Thymus (tissue), 11 donors: ENCODE data around the gene SLCO4A1. TPM values are rescaled to one million over a fixed set of nuclear protein-coding genes. Genes with fewer than 3 reads are reported as not detected.

ENCODE experiments used
- DNase-seq, 9 donors: peaks; one replicate each; pipeline ENCODE4 v3.0.0-alpha.2; 2013; ENCODE audit warnings: low spot score in 9 of 9, low read depth in 6 of 9, missing footprints in 1 of 9
- H3K27ac ChIP-seq, 2 donors: one replicate each; pipeline ENCODE4 v1.5.1; 2013; ENCODE audit warnings: control low read depth in 1 of 2, low read depth in 1 of 2, low read length in 1 of 2, mild to moderate bottlenecking in 1 of 2, moderate library complexity in 1 of 2
- H3K27me3 ChIP-seq, 2 donors: one replicate each; pipeline ENCODE4 v1.5.1; 2013; ENCODE audit warnings: low read length in 1 of 2; ENCODE audit not compliant: control insufficient read depth in 2 of 2, insufficient read depth in 1 of 2
- H3K36me3 ChIP-seq, 2 donors: one replicate each; pipeline ENCODE4 v1.5.1; 2013; ENCODE audit warnings: low read length in 1 of 2, mild to moderate bottlenecking in 1 of 2, moderate library complexity in 1 of 2; ENCODE audit not compliant: control insufficient read depth in 2 of 2, insufficient read depth in 2 of 2
- H3K4me1 ChIP-seq, 2 donors: one replicate each; pipeline ENCODE4 v1.5.1; 2013; ENCODE audit warnings: low read length in 2 of 2; ENCODE audit not compliant: control insufficient read depth in 2 of 2, insufficient read depth in 2 of 2
- H3K4me3 ChIP-seq, 2 donors: one replicate each; pipeline ENCODE4 v1.5.1; 2013; ENCODE audit warnings: low read length in 2 of 2, control low read depth in 1 of 2, mild to moderate bottlenecking in 1 of 2
- H3K9me3 ChIP-seq, 2 donors: one replicate each; pipeline ENCODE4 v1.5.1; 2013; ENCODE audit warnings: low read length in 1 of 2, mild to moderate bottlenecking in 1 of 2; ENCODE audit not compliant: control insufficient read depth in 2 of 2, insufficient read depth in 1 of 2
- WGBS: extraction: QIAGEN DNeasy Blood & Tissue Kit; methylation state at CpG from one replicate; pipeline ENCODE4 v1.1.7; 2013; 5-methylcytosine and 5-hydroxymethylcytosine counted together
- polyA plus RNA-seq: library from polyadenylated mRNA; stranded (reverse); fragments of 200-250 nt; gene quantifications from one replicate; pipeline ENCODE4 v1.2.3, GENCODE V29; 2013
- total RNA-seq: library from RNA; stranded (reverse); fragments of 120-200 nt; gene quantifications from one replicate; pipeline ENCODE4 v1.2.4, GENCODE V29; 2013
- donor health status: healthy.

The SLCO4A1 gene
- total and polyA plus RNA-seq, 2 donors = 3.4 to 13.4 TPM

GRCh38 chr20:62709537-62709905 is 67.2 kb downstream of the SLCO4A1 start:
- DNase-seq = no peak
- Histone ChIP-seq H3K9me3 (peaks cover 0 to 6% of the 10 kb centered on the region in 2 donors), H3K36me3 (no peaks in the 10 kb centered on the region), H3K4me1 (peaks cover 2 to 16% of the 10 kb centered on the region in 2 donors), H3K4me3 (no peak overlapping the region), H3K27ac (no peak overlapping the region), H3K27me3 (peaks cover 40 to 71% of the 10 kb centered on the region in 2 donors)
- WGBS = 91% methylated on average over 30 of the region's 30 CpGs

DNA sequence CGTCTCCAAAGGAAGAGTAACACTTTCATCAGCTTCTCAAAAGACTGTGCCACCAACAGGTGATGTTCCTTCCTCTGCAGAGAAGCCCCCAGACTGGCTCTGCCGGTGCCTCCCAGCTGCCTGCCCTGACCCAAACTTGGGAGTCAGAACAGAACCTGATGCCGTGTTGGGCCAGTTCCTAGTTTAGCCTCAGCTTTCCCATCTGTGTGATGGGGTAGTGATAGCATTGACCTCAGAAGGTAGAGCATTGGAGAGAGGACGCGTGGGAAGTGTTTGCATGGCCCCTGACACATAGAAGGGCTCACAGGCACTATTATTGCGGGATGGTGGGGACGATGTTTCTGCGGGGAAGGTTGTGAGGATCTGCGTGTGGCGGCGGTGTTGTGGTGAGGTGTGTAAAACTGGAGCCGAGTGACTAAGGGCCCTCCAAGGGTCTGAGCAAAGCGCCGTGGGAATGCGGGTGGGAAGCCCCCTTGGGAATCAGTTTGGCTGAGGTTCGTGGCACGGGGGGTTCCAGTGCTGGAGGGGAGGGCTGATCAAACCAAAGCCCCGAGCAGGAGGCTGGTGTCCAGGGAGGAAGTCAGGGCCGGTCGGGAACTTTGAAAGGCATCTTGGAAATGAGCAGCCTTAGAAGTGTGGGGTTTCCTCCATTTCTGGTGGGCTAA is 68.0 kb downstream of the SLCO4A1 start:
- WGBS = 88% methylated on average over 20 of the region's 20 CpGs
- peaks cover 40 to 68% of the 10 kb centered on the region in 2 donors for H3K27me3 ChIP-seq
- DNase-seq = no peak

DNA sequence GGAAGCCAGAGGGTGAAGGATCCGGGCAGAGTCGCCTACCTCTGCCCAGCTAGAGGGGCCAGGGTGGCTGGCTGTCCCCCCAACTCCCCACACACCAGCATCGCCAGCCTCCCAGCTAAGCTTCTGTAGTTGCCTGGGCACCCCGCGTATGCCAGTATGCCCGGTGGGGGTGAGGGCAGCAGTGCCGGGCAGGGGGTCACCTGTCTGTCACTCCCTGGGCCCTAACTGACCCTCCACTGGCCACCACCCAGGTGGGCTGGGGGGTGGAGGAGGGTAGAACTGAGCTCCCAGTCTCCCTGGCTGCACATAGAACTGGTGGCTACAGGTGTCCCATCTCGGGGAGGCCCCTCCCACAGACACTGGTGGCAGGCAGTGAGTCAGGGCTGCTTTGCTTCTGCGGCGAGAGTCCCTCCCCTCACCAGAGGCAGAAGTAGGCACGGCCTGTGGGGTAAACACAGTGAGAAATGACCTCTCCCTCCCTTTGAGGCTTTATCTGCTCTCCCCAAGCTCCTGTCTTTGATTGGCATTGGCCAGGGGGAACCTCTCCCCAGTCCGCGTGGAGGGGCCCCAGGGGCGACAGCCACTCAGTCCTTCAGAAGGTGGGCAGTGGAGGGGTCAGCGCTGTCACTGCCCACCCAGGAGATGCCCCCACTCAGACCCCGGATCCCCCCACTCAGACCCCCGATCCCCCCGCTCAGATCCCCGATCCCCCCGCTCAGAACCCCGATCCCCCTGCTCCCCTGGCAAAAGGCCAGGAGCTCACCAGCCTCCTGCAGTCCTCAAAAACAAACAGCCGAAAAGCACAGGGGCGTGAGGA is 68.8 kb downstream of the SLCO4A1 start:
- H3K27ac ChIP-seq = no peak overlapping the region
- H3K4me1 ChIP-seq = peaks cover 2 to 23% of the 10 kb centered on the region in 2 donors
- no peaks in the 10 kb centered on the region for H3K36me3 ChIP-seq
- H3K27me3 ChIP-seq = peaks cover 40 to 65% of the 10 kb centered on the region in 2 donors
- DNase-seq = no peak
- WGBS = 72% methylated on average over 23 of the region's 23 CpGs
- H3K9me3 ChIP-seq = peaks cover 0 to 6% of the 10 kb centered on the region in 2 donors
- no peak overlapping the region for H3K4me3 ChIP-seq

More for the DNA sequence above, 68.0 kb downstream of the SLCO4A1 start:
- Histone ChIP-seq H3K36me3 (no peaks in the 10 kb centered on the region), H3K4me3 (no peak overlapping the region), H3K4me1 (peaks cover 2 to 16% of the 10 kb centered on the region in 2 donors), H3K27ac (no peak overlapping the region), H3K9me3 (peaks cover 0 to 6% of the 10 kb centered on the region in 2 donors)

GRCh38 chr20:62711703-62712101 is 69.4 kb downstream of the SLCO4A1 start:
- 88% methylated on average over 23 of the region's 23 CpGs for WGBS
- H3K9me3 ChIP-seq = peaks cover 0 to 6% of the 10 kb centered on the region in 2 donors
- H3K27me3 ChIP-seq = peaks cover 40 to 60% of the 10 kb centered on the region in 2 donors
- H3K27ac ChIP-seq = no peak overlapping the region
- no peaks in the 10 kb centered on the region for H3K36me3 ChIP-seq
- DNase-seq = no peak
- peaks cover 2 to 29% of the 10 kb centered on the region in 2 donors for H3K4me1 ChIP-seq
- no peak overlapping the region for H3K4me3 ChIP-seq

DNA sequence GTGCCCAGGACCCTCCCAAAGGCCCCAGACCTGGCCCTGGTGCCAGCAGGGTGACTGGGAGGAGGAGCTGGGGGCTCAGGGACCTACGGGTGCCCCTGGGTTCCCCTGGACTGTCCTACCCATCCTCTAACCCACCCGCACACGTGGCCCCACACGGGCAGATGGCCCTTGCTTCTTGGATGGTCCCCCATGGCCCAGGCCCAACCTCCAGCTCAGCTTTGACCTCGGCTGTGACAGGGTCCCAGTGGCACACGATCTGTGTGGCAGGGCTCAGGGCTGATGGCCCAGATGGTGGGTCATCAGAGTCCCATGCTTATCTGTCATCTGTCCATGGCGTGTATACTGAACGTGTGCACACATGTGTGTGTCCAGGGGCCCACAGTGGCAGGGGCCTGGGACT is 70.3 kb downstream of the SLCO4A1 start:
- Histone ChIP-seq H3K36me3 (no peaks in the 10 kb centered on the region), H3K27ac (no peak overlapping the region), H3K4me3 (no peak overlapping the region), H3K9me3 (peaks cover 0 to 6% of the 10 kb centered on the region in 2 donors), H3K4me1 (peaks cover 2 to 33% of the 10 kb centered on the region in 2 donors), H3K27me3 (peaks cover 33 to 51% of the 10 kb centered on the region in 2 donors)
- DNase-seq = no peak
- 92% methylated on average over 8 of the region's 8 CpGs for WGBS

DNA sequence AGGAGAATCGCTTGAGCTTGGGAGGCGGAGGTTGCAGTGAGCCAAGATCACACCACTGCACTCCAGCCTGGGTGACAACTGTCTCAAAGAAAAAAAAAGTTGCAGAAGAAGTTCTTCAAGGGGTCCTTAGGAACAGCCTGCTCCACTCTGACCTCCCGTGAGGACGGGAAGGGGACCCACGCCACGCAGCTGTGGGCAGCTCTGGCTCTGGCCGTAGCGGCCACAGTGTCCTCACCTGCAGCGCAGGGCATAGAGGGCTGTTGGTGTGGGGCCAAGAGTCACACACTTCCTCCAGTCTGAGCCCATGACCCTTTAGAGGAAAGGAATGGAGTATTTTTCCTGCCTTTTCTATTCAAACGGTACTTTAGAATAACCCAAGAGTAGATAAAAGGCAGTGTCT is 71.7 kb downstream of the SLCO4A1 start:
- 98% methylated on average over 10 of the region's 10 CpGs for WGBS
- Histone ChIP-seq H3K9me3 (peaks cover 0 to 4% of the 10 kb centered on the region in 2 donors), H3K27me3 (peaks cover 19 to 38% of the 10 kb centered on the region in 2 donors), H3K4me1 (peaks cover 0 to 26% of the 10 kb centered on the region in 2 donors), H3K27ac (no peak overlapping the region), H3K36me3 (no peaks in the 10 kb centered on the region), H3K4me3 (no peak overlapping the region)
- no peak for DNase-seq

DNA sequence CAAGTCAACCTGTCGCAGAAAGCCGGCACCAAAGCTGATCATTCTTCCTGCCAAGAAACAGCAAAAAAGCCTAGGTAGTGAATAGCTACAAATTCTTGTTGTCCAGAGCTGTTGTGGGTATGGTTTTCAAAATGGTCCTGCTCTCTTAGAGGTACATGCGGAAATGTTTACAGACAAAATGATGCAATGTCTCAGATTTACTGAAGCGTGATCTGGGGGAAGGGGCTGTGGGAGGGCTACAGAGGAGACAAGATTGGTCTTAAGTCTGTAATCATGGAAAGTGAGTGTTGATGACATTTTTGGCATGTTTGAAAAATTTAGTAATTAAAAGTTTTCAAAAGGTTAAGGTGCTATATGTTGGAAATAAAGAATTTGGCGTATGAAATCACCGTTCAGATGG is 72.5 kb downstream of the SLCO4A1 start:
- H3K4me3 ChIP-seq = no peak overlapping the region
- H3K9me3 ChIP-seq = peaks cover 0 to 7% of the 10 kb centered on the region in 2 donors
- peaks cover 11 to 30% of the 10 kb centered on the region in 2 donors for H3K27me3 ChIP-seq
- no peaks in the 10 kb centered on the region for H3K36me3 ChIP-seq
- DNase-seq = no peak
- H3K27ac ChIP-seq = no peak overlapping the region
- H3K4me1 ChIP-seq = peaks cover 0 to 26% of the 10 kb centered on the region in 2 donors
- WGBS = 96% methylated on average over 6 of the region's 6 CpGs

DNA sequence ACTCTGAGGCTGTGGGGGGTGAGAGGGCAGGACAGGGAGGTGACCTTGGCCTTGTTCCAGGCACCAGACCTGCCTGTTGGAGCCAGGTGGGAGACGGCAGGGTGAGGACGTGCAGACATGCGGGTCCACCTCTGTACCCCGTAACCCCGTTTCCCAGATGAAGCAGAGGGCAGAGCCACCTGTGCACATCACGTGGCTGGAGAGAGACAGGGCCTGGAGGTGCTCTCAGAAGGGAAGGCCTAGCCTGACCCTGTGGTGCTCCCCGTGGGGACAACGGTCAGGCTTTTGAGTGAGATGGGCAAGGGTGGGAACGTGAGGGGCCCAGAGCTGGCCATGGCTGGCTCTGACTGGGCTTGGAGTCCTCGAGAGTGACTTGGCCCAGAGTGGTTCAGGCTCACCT is 72.9 kb downstream of the SLCO4A1 start:
- Histone ChIP-seq H3K4me1 (peaks cover 0 to 26% of the 10 kb centered on the region in 2 donors), H3K36me3 (no peaks in the 10 kb centered on the region), H3K27me3 (peaks cover 10 to 26% of the 10 kb centered on the region in 2 donors), H3K27ac (no peak overlapping the region), H3K9me3 (peaks cover 0 to 11% of the 10 kb centered on the region in 2 donors), H3K4me3 (no peak overlapping the region)
- DNase-seq = no peak
- WGBS = 90% methylated on average over 10 of the region's 10 CpGs
